Measurements from ENCODE around the gene PLPP7.

PLPP7 gene

DNA sequence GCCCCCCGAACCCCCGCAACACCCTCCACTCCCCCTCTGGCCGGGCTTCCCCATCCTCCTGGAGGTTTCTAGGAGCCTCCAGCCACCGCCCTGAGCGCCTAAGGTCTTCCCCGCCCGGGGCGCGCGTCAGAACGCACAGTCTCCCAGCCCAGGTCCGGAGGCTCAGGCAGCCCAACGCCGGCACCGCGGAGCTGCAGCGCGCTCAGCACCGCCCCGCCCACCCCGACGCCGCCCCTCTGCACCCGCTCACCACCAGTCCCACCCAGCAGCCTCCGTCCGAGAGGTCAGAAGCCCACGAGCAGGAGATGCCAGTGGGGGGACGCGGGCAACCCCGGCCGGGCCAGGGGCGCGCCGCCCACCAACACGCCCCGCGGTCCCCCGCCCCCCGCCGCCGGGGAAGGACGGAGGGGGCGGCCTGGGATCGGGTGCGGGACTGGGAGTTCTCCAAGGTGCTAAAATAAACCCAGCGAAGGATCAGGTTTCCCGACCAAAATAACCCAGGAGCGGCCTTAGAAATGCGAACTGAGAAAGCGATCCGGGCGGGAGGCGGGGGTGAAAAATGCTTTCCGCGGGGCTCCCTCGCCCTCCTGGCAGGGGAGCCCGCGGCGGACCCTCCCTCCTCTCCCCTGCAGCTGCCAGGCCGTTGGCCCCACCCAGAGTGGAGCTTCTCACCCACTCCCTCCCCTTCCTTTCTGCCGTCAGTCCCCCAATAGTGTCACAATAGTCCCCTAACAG is 6.7 kb upstream of the PLPP7 start:
- DNase-seq: peak; percentile 11

DNA sequence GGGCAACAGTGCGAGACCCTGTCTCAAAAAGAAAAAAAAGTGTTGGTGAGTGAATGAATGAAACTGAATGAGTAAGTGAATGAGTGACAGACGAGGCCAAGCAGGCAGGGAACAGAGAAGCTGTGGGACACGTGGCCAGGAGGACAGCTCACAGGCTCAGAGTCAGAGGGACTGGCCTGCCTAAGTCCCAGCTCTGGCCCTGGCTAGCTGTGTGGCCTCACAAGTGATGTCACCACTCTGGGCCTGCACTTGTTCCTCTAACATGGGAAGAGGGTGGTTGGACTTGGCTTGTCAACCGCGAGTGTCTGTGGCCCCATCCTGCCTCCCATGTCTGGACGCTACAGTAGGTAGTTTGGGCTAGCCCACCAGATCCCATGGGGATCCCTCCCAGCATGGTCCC is 4.7 kb upstream of the PLPP7 start:
- DNase-seq: no peak

DNA sequence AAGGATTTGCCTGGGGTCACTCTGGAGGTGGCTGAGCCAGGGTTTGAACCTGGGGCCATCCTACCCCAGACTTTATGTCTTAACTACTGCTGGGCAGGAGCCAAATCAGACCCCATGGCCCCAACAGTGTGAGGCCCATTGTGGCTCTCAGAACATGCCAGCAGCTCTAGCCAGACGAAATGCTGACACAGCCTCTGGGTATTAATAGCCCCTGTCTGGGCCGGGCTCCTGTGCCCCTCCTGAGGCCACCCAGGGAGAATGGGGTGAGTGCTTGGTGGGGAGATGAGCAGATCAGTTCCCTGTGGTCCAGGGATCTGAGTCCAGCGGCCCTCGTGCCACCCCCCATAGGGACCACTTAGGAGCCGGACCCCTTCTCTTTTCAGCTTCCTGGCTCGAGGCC is 2.2 kb upstream of the PLPP7 start:
- DNase-seq: no peak

DNA sequence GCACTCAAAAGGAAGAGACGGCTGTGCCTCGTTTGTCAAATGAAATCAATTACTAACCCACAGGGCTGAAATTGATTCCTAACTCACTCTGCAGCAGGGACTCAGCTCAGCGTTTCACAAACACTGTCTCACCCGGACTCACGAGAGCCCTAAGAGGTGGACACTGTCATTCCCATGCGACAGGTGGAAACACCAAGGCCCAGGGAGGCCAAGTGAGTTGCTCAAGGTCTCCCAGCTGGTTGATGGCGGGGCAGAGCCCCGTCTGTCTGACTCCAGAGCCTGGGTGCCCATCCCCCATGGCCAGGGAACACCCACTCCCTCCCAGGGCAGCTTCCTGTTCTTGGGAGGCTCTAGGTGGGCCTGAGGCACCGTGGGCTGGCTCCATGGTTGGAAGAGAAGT is 1.3 kb upstream of the PLPP7 start:
- no peak for DNase-seq

DNA sequence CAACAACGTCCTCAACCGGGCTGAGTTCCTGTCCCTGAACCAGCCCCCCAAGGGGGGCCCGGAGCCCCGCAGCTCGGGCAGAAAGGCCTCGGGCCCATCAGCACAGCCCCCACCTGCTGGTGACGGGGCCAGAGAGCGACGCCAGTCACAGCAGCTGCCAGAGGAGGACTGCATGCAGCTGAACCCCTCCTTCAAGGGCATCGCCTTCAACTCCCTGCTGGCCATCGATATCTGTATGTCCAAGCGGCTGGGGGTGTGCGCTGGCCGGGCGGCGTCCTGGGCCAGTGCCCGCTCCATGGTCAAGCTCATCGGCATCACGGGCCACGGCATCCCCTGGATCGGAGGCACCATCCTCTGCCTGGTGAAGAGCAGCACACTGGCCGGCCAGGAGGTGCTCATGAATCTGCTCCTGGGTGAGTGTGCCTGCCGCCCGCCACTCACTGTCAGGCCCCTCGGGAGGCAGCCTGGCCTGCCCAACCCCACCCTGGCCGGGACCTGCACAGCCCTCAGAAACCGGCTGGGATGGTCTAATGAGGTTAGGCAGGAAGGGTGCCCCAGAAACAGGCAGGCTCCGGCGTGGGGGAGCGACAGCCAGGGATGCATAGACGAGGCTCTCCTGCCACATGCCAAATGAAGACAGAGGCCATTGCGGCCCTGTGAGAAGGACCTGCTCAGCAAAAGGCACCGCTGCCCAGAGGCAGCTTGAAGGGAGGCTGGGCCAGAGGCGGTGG is 678 bp downstream of the PLPP7 start:
- no peak for DNase-seq

DNA sequence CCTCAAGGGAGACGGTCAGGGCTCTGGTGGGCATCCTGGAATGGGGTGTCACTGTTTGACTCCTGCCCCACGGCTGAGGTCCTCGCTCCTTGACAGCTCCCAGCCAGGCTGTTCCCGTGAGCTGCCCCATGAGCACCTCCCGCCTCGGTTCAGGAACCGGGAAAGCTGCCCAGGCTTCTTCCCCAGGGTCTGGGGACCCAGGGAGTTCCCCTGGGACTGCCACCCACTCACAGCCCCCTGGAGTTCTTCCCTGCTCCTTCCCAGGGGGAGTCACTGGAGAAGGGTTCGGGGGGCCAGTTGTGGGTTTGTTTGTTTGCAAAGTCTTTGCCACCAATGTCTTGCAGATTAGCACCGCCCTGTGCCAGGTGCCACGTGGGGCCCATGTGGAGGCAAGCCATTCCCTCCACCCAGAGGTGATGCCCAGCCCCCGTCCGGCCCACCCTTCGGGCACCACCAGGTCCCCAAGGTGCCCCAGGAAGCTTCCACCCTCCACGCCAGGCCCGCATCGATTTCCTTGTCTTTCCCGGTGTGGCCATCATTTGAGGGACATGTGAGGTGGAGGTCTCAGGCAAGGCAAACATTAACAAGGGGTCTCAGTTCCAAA is 1.3 kb downstream of the PLPP7 start:
- no peak for DNase-seq

DNA sequence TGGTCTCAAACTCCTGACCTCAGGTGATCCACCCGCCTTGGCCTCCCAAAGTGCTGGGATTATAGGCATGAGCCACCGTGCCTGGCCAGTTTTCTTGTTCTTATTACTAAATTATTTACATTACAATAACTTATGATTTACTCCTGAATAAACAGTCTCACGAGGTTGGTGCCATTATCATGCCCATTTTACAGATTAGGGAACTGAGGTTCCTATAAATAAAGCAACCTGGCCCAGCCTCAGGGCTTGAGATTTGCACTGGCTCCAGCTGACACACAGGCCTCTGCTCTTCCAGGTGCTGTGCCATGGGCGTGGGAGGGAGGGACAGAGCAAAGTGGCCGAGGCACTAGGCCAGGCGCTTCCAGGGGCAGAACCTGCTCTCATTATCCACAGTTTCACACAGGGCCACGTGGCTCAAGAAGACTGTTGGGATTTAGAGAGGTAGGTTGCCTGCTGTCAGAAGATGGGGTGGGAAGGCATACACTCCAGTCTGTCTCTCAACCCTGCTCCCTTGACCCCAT is 2.3 kb downstream of the PLPP7 start:
- DNase-seq: no peak

DNA sequence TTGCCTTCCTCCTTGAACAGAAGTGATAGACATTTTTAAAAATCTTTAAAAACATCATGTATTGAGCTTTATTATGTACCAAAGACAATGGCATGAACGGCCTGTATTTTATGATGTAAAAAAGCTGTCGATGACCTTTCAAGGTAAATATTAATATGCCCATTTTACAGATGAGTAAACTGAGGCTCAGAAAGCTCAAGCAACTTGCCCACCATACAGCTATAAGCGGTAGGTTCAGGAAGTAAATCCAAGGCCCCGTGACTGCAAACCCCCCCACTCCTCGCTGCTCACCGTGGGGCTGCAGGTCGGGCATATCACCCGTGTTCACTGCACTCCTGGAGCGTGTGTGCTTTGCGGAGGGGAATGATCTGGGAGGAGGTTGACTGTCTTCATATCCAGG is 3.4 kb downstream of the PLPP7 start:
- no peak for DNase-seq

DNA sequence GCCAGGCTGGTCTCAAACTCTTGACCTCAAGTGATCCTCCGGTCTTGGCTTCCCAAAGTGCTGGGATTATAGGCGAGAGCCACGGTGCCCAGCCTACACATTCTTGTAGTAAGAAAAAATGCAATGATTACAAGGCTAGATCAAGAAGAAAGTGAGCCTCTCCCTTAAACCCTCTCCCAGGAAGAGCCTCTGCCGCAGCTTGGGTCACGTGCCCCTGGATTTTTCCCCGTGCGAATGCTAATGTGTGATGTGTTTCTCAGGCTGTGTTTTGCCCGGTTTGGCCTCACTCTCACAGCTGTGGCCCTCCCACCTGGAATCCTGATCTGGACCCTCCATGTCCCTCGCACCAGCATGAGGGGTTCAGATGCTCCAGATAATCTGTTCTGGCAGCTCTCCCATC is 6.9 kb downstream of the PLPP7 start:
- DNase-seq: no peak

DNA sequence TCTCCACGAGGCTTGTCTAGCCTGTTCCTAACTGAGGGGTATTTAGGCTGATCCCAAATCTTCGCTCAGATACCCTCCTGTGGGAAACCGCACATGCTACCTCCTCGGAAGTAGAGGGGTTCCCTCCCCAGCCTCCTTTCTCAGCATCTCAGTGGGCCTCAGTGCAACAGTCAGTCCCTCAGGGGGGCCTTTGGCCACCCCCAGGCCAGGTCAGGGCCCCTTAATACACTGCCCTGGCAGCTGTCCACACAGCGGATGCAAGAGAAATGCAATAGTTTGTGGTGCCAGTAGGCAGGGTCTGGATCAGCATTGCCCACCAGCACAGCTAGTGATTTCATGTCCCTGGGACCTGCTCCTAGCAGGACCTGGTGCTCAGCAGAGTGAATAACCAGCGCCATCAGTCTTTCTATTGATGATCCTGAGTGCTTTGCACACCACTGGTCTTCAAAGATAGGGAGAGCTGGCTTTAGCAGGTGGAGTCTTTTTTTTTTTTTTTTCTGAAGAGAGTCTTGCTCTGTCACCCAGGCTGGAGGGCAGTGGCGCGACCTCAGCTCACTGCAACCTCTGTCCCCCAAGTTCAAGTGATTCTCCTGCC is 7.5 kb downstream of the PLPP7 start:
- no peak for DNase-seq

DNA sequence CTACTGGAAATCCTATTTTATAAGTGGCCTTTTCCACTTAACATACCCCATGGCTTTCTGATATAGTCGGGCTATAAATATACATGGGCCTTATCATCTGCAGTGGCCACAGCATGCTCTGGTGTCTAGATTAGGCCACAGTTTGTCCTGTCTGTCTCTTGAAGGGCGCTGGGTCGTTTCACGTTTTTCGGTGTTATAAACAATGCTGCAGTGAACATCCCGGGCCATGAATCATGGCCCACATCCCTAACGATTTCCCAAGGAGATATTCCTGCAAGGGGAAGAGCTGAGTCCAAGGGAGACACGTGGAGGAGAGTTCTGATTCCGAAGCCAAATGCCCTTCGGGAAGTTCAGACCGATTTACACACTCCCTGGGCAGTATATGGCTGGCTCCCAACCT is 8.4 kb downstream of the PLPP7 start:
- no peak for DNase-seq

DNA sequence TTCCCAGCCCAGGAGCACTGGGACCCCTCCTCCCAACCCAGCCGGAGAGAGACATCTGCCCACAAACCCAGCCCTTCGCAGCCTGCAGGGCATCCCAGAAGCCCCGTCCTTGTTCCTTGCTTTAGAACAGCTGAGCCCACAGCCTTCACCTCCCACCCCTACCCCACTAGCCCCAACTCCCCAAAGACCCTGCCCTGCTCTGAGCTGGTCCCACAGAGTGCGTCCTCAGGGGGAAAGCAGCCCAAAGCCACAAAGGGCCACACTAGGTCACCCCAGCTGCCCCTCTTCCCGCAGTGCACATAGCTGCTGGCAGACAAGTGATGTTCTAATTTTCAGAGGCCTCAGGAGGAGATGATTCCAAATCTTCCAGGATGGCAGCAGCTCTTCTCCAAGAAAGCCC is 8.8 kb downstream of the PLPP7 start:
- no peak for DNase-seq

DNA sequence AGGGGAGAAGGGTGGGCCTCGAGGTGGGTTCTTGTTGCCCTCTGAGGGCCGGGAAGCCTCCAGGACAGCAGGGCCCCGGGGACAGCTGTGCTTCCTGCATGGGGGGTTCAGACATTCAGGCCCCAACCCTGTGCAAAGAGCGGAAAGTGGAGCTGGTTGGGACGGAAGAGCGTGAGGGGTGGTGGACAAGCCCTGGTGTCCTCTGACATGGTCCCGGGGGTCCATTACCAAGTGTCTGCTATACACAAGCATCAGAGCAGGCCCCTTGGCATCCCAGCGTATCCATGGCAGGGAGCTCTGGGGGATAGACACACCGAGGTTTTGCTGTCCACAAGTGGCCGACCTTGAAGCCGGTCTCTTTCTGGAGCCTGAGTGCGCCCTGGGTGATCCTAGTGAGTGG is 9.3 kb downstream of the PLPP7 start:
- no peak for DNase-seq

DNA sequence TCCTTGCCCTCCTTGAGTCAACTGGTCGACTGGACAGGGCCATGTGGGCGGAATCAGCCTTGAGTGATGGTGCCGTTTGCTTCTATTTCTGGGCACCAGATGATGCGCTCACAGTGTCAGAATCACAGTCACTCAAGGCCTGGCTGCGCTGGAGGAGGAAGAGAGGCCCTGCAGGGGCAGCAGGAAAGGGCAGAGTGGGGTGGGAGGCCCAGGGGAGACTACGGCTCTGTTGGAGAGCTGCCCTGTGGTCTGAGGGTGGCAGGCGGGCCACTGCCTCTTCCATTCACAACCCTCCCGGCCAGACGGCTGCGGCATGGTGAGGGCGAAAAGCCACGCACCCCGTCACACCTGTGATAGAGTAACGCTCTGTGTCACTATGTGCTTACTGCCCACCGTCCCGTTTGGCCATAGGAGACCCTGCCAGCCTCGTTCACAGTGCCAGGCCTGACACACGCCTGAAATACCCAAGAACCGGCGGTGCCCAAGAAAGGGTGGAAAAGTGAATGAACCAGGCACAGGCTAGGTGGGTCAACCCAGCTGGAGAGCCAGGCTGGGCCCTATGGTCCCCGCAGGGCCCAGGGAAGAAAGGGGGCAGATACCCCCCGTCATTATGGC is 9.9 kb downstream of the PLPP7 start:
- no peak for DNase-seq

DNA sequence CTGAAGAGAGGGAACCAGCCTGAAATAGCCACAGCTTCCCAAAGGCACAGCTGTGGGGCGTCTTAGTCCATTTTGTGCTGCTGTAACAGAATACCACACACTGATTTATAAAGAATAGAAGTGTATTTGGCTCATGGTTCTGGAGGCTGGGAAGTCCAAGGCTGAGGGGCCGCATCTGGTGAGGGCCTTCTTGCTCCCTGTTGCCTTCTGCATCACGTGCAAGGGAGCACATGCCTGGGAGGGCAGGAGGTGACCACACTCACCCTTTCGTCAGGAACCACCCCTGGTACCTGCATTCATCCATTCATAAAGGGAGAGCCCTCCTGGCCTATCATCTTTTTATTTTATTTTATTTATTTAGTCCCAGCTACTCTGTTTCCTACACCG is 10.4 kb downstream of the PLPP7 start:
- no peak for DNase-seq

DNA sequence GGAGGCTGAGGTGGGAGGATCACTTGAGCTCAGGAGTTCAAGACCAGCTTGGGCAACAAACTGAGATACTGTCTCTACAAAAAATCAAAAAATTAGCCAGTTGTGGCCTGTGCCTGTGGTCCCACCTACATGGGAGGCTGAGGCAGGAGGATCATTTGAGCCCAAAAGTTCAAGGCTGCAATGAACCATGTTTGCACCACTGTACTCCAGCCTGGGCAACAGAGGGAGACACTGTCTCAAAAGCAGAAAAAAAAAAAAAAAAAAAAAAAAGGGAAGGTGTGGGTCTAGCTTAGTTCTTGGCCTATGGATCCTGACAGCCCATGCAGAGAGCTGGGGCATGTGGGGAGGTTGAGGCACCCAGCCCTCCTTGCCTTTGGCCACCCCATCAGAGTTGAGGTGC is 10.9 kb downstream of the PLPP7 start:
- DNase-seq: no peak

DNA sequence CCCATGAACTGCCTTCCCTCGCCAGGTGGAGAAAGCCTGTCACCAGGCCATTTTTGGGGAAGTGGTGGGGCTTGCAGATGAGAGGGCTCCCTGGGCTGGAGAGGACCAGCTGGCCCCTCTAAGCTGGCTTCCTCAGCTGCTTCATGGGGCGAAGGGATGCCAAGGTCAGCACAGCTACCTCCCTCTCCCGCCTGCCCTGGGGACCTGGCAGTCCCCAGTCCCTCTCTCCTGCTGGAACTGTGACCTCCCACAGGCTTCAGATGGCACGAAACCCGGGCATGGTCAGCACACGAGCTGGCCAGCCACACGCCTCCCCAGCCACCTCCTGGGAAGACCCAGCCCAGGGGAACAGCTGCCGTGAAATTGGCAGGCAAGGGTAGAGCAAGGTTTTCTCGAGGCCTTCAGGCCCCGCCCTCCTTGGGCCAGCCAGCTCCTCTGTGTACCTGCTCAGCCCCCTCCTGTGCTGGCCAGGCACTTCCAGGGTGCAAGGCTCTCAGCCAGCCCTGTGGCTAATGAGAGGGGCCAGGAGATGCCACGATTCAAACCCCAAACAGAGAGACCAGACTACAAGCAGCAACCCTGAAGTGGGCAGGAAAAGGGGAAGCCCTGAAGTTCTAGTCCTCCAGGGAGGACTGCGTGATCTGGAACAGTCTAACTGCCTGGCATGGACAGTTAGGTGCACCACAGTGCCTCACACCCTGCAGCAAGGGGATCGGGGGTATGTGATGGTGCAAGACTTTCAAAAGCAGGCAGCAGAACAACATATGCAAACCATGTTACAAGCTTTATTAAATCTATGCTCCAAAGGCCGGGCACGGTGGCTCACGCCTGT is 12.9 kb downstream of the PLPP7 start:
- no peak for DNase-seq

DNA sequence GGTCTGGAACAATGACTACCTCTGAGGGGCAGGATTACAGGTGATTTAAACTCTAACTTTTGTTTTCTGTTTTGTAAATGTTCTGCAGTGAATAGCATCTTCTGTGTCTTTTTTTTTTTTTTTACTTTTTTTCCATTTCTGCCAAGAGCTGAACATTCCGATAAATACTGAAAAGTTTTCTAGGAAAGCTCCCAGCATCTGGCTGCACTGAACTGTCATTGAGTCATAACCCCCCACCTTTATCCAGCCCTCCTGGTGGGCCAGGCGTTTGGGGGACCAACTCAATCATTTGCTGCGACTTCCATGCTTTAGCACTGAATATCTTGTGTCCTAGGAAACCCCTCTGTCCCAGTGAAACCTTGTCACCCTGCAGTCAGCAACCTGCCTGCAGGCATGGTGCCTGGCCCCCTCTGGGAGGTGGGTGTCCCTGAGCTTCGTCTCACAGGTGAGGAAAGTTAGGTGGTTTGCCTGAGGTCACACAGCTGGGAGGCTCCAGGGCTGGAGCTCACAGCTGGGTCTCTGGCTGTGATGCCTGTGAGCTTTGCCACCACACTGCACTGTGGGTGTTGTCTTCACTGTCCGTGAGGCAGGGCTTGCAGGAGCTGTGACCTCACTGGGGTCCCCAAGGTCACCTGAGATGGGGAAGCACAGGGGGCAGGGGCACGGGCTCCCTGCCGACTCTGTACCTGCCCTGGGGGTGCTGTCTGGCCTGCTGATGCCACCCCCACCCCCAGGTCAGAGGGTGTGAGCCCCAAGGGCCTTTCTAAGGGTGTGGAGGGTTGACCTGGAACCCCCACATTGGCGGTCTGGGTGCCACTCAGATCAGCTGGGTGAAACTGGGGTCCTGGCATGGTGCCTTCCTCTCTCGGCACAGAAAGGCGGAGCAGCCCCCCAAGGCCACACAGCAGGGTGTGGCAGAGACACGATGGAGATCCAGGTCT is 14.1 kb downstream of the PLPP7 start:
- DNase-seq: no peak

DNA sequence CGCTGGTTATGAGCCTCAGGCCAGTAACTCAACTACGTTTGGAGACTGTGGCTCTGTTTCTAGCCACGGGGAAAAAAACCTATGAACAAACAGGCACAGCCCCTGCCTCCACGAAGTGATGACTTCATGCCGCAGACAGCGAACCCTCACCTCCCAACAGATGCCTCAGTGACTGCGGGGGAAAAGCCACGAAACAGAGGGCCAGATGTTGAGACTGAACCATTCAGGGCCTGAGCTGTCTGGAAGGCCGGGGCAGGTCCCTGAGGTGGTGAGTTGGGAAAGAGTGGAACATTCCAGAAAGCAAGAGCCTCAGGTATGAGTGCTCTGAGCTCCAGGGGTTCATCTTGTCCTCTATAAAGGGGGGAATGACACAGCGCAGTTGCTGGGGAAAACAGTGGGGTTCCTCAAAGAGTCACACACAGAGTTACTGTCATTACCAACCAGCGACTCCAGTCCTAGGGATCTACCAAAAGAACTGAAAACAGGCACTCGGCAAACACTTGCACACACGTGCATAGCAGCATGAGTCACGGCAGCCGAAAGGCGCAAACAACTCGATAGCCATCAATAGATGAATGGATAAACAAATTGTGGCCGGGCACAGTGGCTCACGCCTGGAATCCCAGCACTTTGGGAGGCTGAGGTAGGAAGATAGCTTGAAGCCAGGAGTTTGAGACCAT is 15.3 kb downstream of the PLPP7 start:
- DNase-seq: no peak

DNA sequence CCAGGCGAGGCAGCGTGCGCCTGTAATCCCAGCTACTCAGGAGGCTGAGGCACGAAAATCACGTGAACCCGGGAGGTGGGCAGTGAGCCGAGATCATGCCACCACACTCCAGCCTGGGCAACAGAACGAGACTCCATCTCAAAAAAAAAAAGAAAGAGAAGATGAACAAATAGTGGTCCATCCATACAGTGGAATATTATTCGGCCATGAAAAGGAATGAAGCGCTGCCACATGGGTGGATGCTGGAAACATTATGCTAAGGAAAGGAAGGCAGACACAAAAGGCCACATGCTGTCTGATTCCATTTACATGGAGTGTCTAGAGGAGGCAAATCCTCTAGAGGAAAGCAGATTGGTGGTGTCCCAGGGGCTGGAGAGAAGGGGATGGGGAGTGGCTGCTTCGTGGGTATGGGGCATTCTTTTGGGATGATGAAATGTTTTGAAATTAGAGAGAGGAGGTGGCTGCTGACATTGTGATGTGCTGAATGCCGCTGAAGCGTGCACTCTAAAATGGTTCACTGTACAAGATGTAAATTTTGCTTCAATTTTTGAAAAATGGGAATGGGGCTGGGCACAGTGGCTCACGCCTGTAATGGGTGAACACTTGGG is 17.0 kb downstream of the PLPP7 start:
- DNase-seq: no peak

Data from stimulated activated naive CD4-positive, alpha-beta T cell treated with Interleukin-2 at 50 U/mL for 16 hours (primary cell).